ENCODE results near the gene GK2.

DNA sequence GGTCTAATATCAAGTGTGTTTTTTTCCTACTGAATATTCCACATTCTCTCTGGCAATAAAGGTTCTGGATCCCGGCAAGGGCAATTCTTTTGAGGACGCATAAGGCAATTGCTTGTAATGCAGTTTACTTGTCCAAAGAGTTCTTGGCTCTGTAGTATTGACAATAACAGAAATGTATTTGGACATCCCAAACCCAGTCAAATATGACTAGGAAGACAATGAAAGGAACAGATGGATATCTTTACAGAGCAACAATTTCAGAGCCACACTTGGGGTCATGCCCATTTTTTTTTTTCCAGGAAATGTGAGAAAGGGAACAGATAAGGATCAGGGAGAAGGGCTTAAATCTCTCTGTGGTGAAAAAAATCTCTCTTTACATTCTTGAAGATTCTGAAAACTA lies 12.2 kb downstream of the GK2 start:
- TF ChIP-seq, protein P1, sequence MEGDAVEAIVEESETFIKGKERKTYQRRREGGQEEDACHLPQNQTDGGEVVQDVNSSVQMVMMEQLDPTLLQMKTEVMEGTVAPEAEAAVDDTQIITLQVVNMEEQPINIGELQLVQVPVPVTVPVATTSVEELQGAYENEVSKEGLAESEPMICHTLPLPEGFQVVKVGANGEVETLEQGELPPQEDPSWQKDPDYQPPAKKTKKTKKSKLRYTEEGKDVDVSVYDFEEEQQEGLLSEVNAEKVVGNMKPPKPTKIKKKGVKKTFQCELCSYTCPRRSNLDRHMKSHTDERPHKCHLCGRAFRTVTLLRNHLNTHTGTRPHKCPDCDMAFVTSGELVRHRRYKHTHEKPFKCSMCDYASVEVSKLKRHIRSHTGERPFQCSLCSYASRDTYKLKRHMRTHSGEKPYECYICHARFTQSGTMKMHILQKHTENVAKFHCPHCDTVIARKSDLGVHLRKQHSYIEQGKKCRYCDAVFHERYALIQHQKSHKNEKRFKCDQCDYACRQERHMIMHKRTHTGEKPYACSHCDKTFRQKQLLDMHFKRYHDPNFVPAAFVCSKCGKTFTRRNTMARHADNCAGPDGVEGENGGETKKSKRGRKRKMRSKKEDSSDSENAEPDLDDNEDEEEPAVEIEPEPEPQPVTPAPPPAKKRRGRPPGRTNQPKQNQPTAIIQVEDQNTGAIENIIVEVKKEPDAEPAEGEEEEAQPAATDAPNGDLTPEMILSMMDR (IDR thresholded peaks at IDR 0.05; ENCODE audit: low read depth, low read length): no peak
- TF ChIP-seq POLR2A (IDR thresholded peaks at IDR 0.05; ENCODE audit: extremely low read depth, insufficient read length): no peak
- no peak for TF ChIP-seq MAX (IDR thresholded peaks at IDR 0.05; ENCODE audit: low read depth, low read length)
- no peak for TF ChIP-seq MYC (IDR thresholded peaks at IDR 0.05; ENCODE audit: low read depth, low read length)
